ENCODE data around the gene PPP1R8.
"Not testable (repeated sequence)": the region's sequence is repeated elsewhere in the genome, so short reads cannot be mapped to it uniquely, and the experiment has no call there.

Gene PPP1R8

DNA sequence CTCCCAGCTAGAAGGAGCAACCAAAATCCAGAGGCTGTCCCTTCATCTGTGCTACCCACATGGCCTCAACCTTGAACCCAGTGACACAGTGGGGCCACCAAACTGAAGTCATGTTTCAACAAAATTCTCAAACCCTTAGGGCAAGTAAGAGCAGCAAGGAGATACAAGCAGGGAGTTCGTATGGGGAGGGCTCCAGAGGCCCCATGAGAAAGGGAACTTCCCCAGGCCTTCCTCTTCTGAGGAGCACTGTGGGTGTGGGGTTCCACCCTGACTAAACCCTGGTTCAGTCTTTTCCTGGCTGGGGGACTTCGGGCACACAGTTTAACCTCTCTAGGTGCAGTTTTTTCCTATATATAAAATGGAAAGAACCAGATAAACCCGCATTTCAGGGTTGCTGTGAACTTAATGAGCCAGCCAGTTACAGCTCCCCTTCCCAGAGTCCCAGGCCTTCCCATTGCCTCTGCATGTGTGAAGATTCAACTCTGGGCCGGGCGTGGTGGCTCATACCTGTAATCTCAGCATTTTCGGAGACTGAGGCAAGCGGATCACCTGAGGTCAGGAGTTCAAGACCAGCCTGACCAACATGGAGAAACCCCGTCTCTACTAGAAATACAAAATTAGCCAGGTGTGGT, 33.8 kb downstream of the PPP1R8 start:
- no peak overlapping the region for H3K4me3 ChIP-seq (ENCODE audit: low read depth, low read length)
- TF ChIP-seq, protein P1, sequence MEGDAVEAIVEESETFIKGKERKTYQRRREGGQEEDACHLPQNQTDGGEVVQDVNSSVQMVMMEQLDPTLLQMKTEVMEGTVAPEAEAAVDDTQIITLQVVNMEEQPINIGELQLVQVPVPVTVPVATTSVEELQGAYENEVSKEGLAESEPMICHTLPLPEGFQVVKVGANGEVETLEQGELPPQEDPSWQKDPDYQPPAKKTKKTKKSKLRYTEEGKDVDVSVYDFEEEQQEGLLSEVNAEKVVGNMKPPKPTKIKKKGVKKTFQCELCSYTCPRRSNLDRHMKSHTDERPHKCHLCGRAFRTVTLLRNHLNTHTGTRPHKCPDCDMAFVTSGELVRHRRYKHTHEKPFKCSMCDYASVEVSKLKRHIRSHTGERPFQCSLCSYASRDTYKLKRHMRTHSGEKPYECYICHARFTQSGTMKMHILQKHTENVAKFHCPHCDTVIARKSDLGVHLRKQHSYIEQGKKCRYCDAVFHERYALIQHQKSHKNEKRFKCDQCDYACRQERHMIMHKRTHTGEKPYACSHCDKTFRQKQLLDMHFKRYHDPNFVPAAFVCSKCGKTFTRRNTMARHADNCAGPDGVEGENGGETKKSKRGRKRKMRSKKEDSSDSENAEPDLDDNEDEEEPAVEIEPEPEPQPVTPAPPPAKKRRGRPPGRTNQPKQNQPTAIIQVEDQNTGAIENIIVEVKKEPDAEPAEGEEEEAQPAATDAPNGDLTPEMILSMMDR (IDR thresholded peaks at IDR 0.05; ENCODE audit: low read depth, low read length, missing control alignments): no peak
- no peak for DNase-seq (ENCODE audit: low read depth)

DNA sequence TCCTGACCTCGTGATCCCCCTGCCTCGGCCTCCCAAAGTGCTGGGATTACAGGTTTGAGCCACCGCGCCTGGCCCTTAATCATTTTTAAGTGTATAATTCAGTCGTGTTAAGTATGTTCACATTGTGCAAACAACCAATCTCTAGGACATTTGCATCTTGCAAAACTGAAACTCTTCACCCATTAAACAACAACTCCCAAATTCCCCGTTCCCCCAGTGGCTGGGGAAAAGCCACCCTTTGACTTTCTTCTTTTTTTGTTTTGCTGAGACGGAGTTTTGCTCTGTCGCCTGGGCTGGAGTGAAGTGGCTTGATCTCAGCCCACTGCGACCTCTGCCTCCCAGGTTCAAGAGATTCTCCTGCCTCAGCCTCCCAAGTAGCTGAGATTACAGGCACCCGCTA, 35.2 kb downstream of the PPP1R8 start:
- TF ChIP-seq, protein P1 (IDR thresholded peaks at IDR 0.05; ENCODE audit: low read depth, low read length, missing control alignments): no peak
- no peak for DNase-seq (ENCODE audit: low read depth)
- no peak overlapping the region for H3K4me3 ChIP-seq (ENCODE audit: low read depth, low read length)

DNA sequence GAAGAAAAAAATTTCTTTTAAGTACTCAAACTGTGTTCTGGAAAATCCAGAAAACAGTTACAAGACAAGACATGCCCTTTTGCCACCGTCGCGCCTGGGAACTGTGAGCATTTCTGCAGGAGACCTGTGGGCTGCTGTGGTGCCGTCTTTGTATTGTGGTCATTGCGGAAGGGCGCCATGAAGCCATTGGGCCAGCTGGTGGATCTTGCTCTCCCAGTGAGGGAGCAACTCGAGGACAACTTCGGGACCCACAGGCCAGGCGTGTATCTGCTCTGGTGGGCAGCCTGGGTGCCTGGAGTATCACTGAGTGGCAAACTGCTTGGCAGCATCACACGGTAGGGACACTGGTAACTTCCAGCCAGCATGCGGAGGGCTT, 38.0 kb downstream of the PPP1R8 start:
- DNase-seq (ENCODE audit: low read depth): no peak
- no peak overlapping the region for H3K4me3 ChIP-seq (ENCODE audit: low read depth, low read length)
- TF ChIP-seq, protein P1 (IDR thresholded peaks at IDR 0.05; ENCODE audit: low read depth, low read length, missing control alignments): no peak

DNA sequence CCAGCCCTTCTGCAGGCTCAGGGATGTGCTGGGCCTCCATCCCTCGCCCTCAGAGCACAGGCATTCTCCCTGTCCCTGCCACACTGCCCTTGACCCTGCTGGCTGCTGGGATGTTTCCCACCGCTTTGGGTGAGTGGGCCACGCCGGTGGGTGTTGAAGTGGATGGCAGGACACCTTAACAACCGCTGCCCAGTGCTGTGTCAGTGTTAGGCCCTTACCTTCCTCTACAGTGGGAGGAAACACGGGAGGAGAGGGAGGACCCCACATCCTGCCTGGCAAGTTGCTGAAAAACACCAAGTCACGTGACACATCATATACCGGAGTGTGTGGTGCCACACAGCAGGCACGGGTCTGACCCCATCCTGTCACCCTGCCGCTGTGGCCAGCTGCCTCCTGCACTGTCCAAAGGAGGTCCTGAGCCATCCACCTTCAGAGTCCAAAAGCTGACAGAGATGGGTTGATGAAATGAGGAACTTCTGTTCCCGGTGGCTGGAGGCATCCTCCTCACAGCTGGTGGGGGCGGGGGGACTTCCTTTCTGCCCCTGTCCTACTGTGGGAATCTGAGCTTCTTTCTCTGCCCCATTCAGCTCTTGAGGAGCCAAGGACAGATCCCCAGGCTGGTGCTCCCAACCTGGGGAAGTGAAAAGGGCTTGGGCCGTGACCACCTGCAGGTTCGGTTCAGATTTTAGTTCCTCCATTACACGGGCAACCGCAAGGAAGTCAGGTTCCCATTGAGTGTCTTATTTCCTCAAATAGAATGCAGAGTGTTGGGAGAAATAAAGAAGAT, 38.5 kb downstream of the PPP1R8 start:
- DNase-seq (ENCODE audit: low read depth): no peak
- TF ChIP-seq, protein P1 (IDR thresholded peaks at IDR 0.05; ENCODE audit: low read depth, low read length, missing control alignments): no peak
- H3K4me3 ChIP-seq (ENCODE audit: low read depth, low read length): peak overlapping the region; percentile 10

DNA sequence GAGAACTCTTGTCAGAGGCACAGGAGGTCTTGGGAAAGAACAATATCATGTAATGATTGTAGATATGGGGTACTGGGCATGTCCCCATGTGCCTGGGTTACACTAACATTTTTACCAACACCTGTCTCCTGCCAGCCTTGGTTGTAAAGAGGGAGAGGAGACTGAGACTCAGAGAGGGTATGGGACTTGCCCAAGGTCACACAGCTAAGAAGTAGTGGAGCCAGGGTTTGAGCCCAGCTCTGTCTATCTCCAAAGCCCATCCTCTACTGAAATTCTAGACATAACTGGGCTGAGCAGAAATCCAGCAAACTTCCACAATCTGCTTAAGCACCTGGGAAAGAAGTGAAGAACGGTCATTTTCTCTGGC, 39.1 kb downstream of the PPP1R8 start:
- no peak overlapping the region; the same call in 1 of the 2 replicates for H3K4me3 ChIP-seq (ENCODE audit: low read depth, low read length)
- TF ChIP-seq, protein P1 (IDR thresholded peaks at IDR 0.05; ENCODE audit: low read depth, low read length, missing control alignments): no peak
- no peak for DNase-seq (ENCODE audit: low read depth)

DNA sequence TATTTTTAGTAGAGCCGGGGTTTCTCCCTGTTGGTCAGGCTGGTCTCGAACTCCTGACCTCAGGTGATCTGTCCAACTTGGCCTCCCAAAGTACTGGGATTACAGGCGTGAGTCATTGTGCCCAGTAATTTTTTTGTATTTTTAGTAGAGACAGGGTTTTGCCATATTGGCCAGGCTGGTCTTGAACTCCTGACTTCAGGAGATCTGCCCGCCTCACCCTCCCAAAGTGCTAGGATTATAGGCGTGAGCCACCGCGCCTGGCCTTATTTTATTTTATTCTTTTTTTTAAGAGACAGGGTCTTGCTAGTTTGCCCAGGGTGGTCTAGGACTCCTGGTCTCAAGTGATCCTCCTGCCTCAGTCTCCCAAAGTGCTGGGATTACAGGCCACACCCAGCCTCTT, 40.5 kb downstream of the PPP1R8 start:
- H3K4me3 ChIP-seq (ENCODE audit: low read depth, low read length); DNase-seq (ENCODE audit: low read depth): not testable (repeated sequence)

DNA sequence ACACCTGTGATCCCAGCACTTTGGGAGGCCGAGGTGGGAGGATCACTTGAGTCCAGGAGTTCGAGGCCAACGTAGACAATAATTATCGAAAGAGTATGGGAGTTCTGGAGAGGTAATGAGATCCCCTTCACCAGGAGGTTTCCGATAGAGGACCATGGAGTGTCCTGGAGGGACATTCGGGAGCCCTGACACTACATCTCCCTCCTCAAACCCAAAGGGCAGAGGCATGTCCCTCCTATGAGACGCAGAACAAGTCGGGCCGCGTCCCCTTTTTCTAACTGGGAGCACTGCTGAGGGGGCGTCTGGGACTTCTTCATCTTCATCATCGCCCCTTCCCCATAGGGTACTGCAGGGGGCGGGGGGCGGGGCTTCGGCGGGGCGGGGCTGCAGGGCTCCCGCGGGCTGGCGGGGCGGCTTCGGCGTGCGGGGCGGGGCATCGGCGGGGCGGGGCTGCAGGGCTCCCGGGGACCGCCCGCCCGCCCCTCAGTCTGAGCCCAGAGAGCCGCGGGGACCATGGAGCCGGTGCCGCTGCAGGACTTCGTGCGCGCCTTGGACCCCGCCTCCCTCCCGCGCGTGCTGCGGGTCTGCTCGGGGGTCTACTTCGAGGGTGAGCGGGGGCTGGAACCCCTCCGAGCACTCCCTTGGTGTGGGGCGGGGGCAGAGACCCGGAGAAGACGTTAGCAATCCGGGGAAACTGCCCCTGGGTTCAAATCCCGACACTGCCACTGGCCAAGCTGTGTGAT, 41.6 kb downstream of the PPP1R8 start, which contains the start of gene THEMIS2:
Gene THEMIS2 (plus strand): TSS at position 486 of the 743 bp plus-strand sequence. CDS start 28 bp downstream, at position 514.
- TF ChIP-seq, protein P1 (IDR thresholded peaks at IDR 0.05; ENCODE audit: low read depth, low read length, missing control alignments): no peak
- no peak for DNase-seq (ENCODE audit: low read depth)
- peak within 1 kb of the TSS; percentile 72 for H3K4me3 ChIP-seq (ENCODE audit: low read depth, low read length)
